Activated T-cell treated with anti-CD3 and anti-CD28 coated beads, Interleukin-2, amount 50 U/mL, for 72 hours (primary cell): Measurements from ENCODE around the gene FOXO6. TPM values are rescaled to one million over a fixed set of nuclear protein-coding genes. Genes with fewer than 3 reads are reported as not detected.
A peak's percentile ranks its signal among the peaks of the same experiment; 100 is the strongest.

Experiments used
- ATAC-seq, 2 donors: fragments of 150-1000 bp; cut with Tn5 transposase; replicated peaks in 1 of 2; 2 replicates each; pipeline ENCODE4 v1.10.0; 2021; ENCODE audit warnings: moderate library complexity in 2 of 2, mild to moderate bottlenecking in 1 of 2
- DNase-seq, 2 donors: peaks; one replicate each; pipeline ENCODE4 v3.0.0; 2021 to 2022; ENCODE audit warnings: mixed read lengths in 1 of 2
- H3K27ac Mint-ChIP-seq: one replicate; pipeline ENCODE4 v1.8.0; 2022; ENCODE audit warnings: mild to moderate bottlenecking, moderate library complexity, mixed read lengths
- H3K27me3 Mint-ChIP-seq: one replicate; pipeline ENCODE4 v1.8.0; 2022; ENCODE audit warnings: low read depth, mixed read lengths
- H3K36me3 Mint-ChIP-seq, 2 donors: one replicate each; pipeline ENCODE4 v1.8.0; 2022; ENCODE audit warnings: mixed read lengths in 2 of 2, mild to moderate bottlenecking in 1 of 2; ENCODE audit not compliant: insufficient read depth in 2 of 2
- H3K4me1 Mint-ChIP-seq: one replicate; pipeline ENCODE4 v1.8.0; 2022; ENCODE audit warnings: low read depth, mixed read lengths
- H3K4me3 Mint-ChIP-seq, 2 donors: one replicate each; pipeline ENCODE4 v1.8.0; 2022; ENCODE audit warnings: mild to moderate bottlenecking in 2 of 2, mixed read lengths in 2 of 2, moderate library complexity in 2 of 2
- H3K9me3 Mint-ChIP-seq, 2 donors: one replicate each; pipeline ENCODE4 v1.8.0; 2022; ENCODE audit warnings: mixed read lengths in 2 of 2
- total RNA-seq, 2 donors: library from RNA; stranded (reverse); gene quantifications; one replicate each; pipeline ENCODE4 v1.2.3, GENCODE V29; 2022

The FOXO6 gene
- under 1 TPM; 0.19 to 0.21 TPM for total RNA-seq

GRCh38 chr1:41360786-41361494 is at the start of gene FOXO6:
TSS of gene FOXO6 (plus strand) at chr1:41361434.
- Mint-ChIP-seq H3K27me3 (peaks cover 45% of the 10 kb centered on the region), H3K4me3 (peak within 1 kb of the TSS; percentile 61 to 66), H3K27ac (no peak within 1 kb of the TSS), H3K36me3 (no peaks in the 10 kb centered on the region), H3K9me3 (no peaks in the 10 kb centered on the region), H3K4me1 (peaks cover 25% of the 10 kb centered on the region)
- ATAC-seq (peak; percentile 91 to 93), DNase-seq (peak; percentile 93 to 95)

GRCh38 chr1:41312991-41313645 is 48.1 kb upstream of the FOXO6 start:
- H3K36me3 Mint-ChIP-seq, result peaks cover 0 to 2% of the 10 kb centered on the region in 2 donors
- H3K27ac Mint-ChIP-seq, result no peak overlapping the region
- H3K9me3 Mint-ChIP-seq, result peaks cover 2% of the 10 kb centered on the region in 2 donors
- H3K4me3 Mint-ChIP-seq, result no peak overlapping the region
- H3K4me1 Mint-ChIP-seq, result no peaks in the 10 kb centered on the region
- peaks cover under 1% of the 10 kb centered on the region for H3K27me3 Mint-ChIP-seq
- no peak for ATAC-seq
- DNase-seq, result no peak

- Mint-ChIP-seq H3K36me3 (no peaks in the 10 kb centered on the region), H3K4me1 (no peaks in the 10 kb centered on the region), H3K4me3 (no peak overlapping the region), H3K27ac (no peak overlapping the region), H3K27me3 (no peaks in the 10 kb centered on the region), H3K9me3 (no peaks in the 10 kb centered on the region)
- DNase-seq (peak in 1 of 2 donors; percentile 16), ATAC-seq (peak in 1 of 2 donors; percentile 41)
Observed at GRCh38 chr1:41313661-41314131, 47.5 kb upstream of the FOXO6 start.

GRCh38 chr1:41314376-41315145 is 46.7 kb upstream of the FOXO6 start:
- ATAC-seq (no peak), DNase-seq (no peak)
- H3K27me3 Mint-ChIP-seq, result no peaks in the 10 kb centered on the region
- H3K4me3 Mint-ChIP-seq, result no peak overlapping the region
- no peaks in the 10 kb centered on the region for H3K36me3 Mint-ChIP-seq
- H3K9me3 Mint-ChIP-seq, result no peaks in the 10 kb centered on the region
- no peak overlapping the region for H3K27ac Mint-ChIP-seq
- no peaks in the 10 kb centered on the region for H3K4me1 Mint-ChIP-seq

DNA sequence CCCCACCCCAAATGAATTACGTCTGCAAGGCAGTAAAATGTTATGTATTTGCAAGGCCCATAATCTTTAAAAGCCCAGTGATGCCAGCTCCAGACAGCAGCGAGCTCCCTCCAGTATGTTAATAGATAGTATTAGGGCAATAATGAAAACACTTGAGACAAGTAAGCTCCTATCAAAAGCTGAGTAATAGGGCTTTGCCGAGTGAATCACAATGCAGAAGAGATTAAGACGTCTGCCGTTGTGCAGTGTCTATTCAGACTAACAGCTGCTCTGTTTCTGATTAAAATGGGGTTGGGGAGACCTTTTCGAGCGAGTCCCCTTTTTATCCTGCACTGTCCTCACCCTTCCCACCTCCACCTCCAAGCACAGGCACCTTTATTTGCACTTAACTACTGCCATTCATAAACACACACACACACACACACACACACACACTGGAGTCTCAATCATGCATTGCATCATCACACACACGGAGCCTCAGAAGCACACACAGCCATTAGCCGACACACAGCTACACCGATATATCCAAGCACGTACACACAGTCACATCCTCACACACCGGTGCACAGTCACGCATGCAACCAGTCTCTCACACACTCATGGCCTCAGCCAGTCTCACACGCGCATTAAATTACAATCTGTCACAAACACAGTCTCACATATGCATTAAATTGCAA is 46.0 kb upstream of the FOXO6 start:
- Mint-ChIP-seq H3K36me3 (no peaks in the 10 kb centered on the region), H3K27ac (no peak overlapping the region), H3K4me1 (no peaks in the 10 kb centered on the region), H3K27me3 (no peaks in the 10 kb centered on the region), H3K4me3 (no peak overlapping the region), H3K9me3 (no peaks in the 10 kb centered on the region)
- no peak for ATAC-seq
- no peak for DNase-seq

GRCh38 chr1:41315871-41316270 is 45.4 kb upstream of the FOXO6 start:
- H3K27me3 Mint-ChIP-seq, result no peaks in the 10 kb centered on the region
- no peak overlapping the region for H3K4me3 Mint-ChIP-seq
- DNase-seq (no peak), ATAC-seq (no peak)
- no peaks in the 10 kb centered on the region for H3K4me1 Mint-ChIP-seq
- H3K36me3 Mint-ChIP-seq, result no peaks in the 10 kb centered on the region
- H3K9me3 Mint-ChIP-seq, result no peaks in the 10 kb centered on the region
- no peak overlapping the region for H3K27ac Mint-ChIP-seq

DNA sequence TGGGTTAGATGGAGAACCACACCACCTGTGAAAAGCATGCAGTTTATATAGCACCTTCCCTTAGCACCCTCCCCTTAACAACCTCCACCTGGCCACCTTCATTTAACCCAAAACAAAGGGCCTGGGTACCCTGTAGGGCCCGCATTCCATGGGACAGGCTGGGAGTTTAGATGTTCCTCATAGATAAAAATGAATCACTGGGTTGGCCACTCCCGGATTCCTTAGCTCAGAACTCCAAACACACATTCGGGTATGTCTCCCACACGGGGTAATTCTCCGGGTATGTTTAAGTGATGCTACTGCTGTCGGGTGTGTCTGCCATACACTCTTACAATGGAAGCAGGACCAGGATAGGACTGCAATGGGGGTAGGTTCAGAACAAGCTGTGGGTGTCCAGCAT is 43.9 kb upstream of the FOXO6 start:
- Mint-ChIP-seq H3K27me3 (no peaks in the 10 kb centered on the region), H3K36me3 (no peaks in the 10 kb centered on the region), H3K4me1 (no peaks in the 10 kb centered on the region), H3K27ac (no peak overlapping the region), H3K4me3 (no peak overlapping the region), H3K9me3 (no peaks in the 10 kb centered on the region)
- ATAC-seq, result no peak
- no peak for DNase-seq

DNA sequence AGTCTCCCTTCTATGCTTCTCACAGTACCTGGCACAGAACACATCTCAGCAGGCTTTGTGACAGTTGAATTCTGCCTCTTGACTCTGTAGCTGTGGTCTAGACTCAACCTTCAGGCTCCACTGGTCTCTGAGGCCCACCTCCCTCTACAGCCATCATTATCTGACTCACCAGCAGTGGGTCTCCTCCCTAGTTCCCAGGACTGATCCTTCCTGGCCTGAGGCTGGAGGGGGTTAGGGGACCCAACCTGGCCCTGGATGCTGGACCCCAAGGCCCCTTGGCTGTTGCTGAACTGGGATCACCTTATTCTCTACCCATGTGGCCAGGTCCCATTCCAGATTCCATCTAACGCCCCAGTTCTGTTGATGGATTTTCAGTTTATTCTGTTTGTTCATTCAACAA is 43.1 kb upstream of the FOXO6 start:
- Mint-ChIP-seq H3K4me3 (no peak overlapping the region), H3K27me3 (no peaks in the 10 kb centered on the region), H3K9me3 (no peaks in the 10 kb centered on the region), H3K4me1 (no peaks in the 10 kb centered on the region), H3K36me3 (no peaks in the 10 kb centered on the region), H3K27ac (no peak overlapping the region)
- DNase-seq (no peak), ATAC-seq (no peak)

DNA sequence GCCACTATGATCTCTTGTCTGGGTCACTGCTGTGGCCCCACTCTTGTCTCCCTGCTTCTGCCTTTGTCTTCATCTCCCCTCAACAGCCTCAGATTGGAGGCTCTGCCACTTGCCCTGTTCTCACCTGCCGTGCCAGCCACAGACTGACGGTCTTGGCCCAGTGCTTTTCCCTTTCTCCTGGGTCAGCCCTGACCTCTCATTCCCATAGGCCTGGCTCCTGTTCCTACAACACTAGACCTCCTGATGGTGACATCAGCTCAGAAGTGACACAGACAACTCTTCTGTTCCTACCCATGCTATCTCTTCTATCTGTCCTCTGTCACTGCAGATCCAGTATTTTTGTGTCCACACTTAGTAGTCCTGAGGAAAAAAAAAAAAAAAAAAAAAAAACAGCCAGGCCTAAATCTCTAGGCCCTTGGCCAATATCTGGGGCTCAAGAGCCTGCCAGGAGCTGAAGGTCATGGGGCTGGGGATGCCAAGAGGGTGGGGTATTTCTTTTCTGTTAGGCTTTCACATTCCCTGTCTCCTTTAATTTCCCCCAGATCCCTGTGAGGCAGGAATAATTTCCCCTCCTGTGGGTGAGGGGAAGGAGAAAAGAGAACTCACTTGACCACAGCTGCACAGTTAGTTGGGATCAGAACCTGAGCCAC is 42.0 kb upstream of the FOXO6 start:
- no peak overlapping the region for H3K4me3 Mint-ChIP-seq
- no peak overlapping the region for H3K27ac Mint-ChIP-seq
- H3K27me3 Mint-ChIP-seq, result no peaks in the 10 kb centered on the region
- H3K4me1 Mint-ChIP-seq, result no peaks in the 10 kb centered on the region
- DNase-seq (no peak), ATAC-seq (no peak)
- no peaks in the 10 kb centered on the region for H3K36me3 Mint-ChIP-seq
- H3K9me3 Mint-ChIP-seq, result no peaks in the 10 kb centered on the region

DNA sequence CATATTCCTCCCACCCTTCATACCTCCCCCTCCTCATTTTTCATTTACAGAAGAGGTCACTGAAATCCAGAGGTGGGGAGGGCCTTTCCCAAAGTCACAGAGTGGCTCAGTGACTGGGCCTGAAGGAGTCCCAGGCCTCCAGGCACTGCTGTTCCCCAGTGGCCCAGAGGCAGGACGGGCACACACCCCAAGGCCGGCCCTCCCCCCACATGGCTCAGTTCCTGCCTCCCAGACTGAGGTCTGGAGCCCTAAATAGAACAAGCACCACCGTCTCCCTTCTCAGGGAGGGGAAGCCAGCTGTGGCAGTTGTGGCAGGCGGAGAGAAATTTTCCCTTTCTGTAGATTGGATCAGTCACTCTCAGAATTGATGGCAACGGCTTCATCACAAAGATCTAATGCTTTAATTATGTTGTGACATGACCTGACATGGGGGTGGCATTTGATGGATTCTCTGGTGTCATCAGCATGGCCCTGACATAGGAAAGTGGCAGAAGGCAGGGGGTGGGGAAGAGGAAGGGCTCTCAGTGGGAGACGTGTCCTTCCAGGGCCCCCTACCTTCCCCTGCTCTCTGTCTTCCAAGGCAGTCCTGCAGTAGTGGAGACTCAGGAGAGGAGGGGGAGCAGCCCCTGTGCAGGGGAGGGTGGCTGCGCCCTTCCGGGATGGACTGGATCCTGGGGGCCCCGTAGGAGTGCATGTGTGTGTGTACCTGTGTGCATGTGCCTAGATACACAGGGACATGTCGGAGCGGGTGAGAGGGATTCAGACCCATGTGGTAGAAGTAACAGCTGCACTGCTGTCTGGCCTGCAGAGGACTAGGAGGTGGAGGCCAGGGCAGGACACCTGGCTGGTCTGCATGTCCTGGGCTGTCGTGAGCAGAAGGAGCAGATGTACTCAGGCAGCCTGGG is 41.2 kb upstream of the FOXO6 start:
- H3K4me1 Mint-ChIP-seq, result no peaks in the 10 kb centered on the region
- DNase-seq (no peak), ATAC-seq (no peak)
- H3K9me3 Mint-ChIP-seq, result no peaks in the 10 kb centered on the region
- no peak overlapping the region for H3K4me3 Mint-ChIP-seq
- H3K27ac Mint-ChIP-seq, result no peak overlapping the region
- H3K36me3 Mint-ChIP-seq, result no peaks in the 10 kb centered on the region
- no peaks in the 10 kb centered on the region for H3K27me3 Mint-ChIP-seq

- Mint-ChIP-seq H3K4me1 (no peaks in the 10 kb centered on the region), H3K9me3 (no peaks in the 10 kb centered on the region), H3K27ac (no peak overlapping the region), H3K27me3 (no peaks in the 10 kb centered on the region), H3K36me3 (no peaks in the 10 kb centered on the region), H3K4me3 (no peak overlapping the region)
- DNase-seq, result no peak
- ATAC-seq, result no peak
Observed at GRCh38 chr1:41320895-41321676, 40.1 kb upstream of the FOXO6 start.
